Endodermal cell (in vitro differentiated cells): ENCODE results near the gene VCP. TPM values are rescaled to one million over a fixed set of nuclear protein-coding genes. Genes with fewer than 3 reads are reported as not detected.

Experiments
- DNase-seq: peaks from one replicate; pipeline ENCODE4 v3.0.0-alpha.2; 2017
- H3K27ac ChIP-seq: 2 replicates; pipeline ENCODE4 v1.5.1; 2013; ENCODE audit warnings: mild to moderate bottlenecking, low read depth, low read length, moderate library complexity
- H3K27me3 ChIP-seq: 2 replicates; pipeline ENCODE4 v1.6.1; 2013; ENCODE audit warnings: mild to moderate bottlenecking, low read length, moderate library complexity; ENCODE audit not compliant: insufficient read depth, control insufficient read depth, poor library complexity, severe bottlenecking
- H3K36me3 ChIP-seq: 2 replicates; pipeline ENCODE4 v1.7.0; 2013; ENCODE audit warnings: mild to moderate bottlenecking, low read length, moderate library complexity; ENCODE audit not compliant: control insufficient read depth, insufficient read depth
- H3K4me1 ChIP-seq: one replicate; pipeline ENCODE4 v1.7.0; 2013; ENCODE audit warnings: low read length; ENCODE audit not compliant: control insufficient read depth, insufficient read depth
- H3K4me3 ChIP-seq: 2 replicates; pipeline ENCODE4 v1.5.1; 2013; ENCODE audit warnings: mild to moderate bottlenecking, low read length, moderate library complexity
- H3K9ac ChIP-seq: 2 replicates; pipeline ENCODE4 v1.6.1; 2013; ENCODE audit warnings: mild to moderate bottlenecking, low read length, moderate library complexity; ENCODE audit not compliant: poor library complexity, severe bottlenecking; ENCODE audit errors: extremely low read depth
- H3K9me3 ChIP-seq: 2 replicates; pipeline ENCODE4 v1.6.1; 2013; ENCODE audit warnings: mild to moderate bottlenecking, low read length, moderate library complexity; ENCODE audit not compliant: control insufficient read depth
- H3K27ac Mint-ChIP-seq: 2 replicates; pipeline ENCODE4 v1.8.0; 2020; ENCODE audit warnings: mixed read lengths
- H3K27me3 Mint-ChIP-seq: 2 replicates; pipeline ENCODE4 v1.8.0; 2021; ENCODE audit warnings: mild to moderate bottlenecking, mixed read lengths; ENCODE audit not compliant: insufficient read depth
- H3K36me3 Mint-ChIP-seq: 2 replicates; pipeline ENCODE4 v1.8.0; 2020; ENCODE audit warnings: low read depth, mixed read lengths
- H3K4me1 Mint-ChIP-seq: 2 replicates; pipeline ENCODE4 v1.8.0; 2020; ENCODE audit warnings: mixed read lengths
- H3K4me3 Mint-ChIP-seq: 2 replicates; pipeline ENCODE4 v1.8.0; 2020; ENCODE audit warnings: mild to moderate bottlenecking, moderate library complexity, mixed read lengths
- H3K9me3 Mint-ChIP-seq: 2 replicates; pipeline ENCODE4 v1.8.0; 2020; ENCODE audit warnings: mild to moderate bottlenecking, mixed read lengths
- WGBS, 2 experiments: methylation state at CpG; one replicate each; pipeline versions ENCODE4 v1.1.5 to v1.1.7; 2013; ENCODE audit warnings: missing lambda C conversion rate in 2 of 2, mixed read lengths in 1 of 2; ENCODE audit not compliant: insufficient coverage in 1 of 2, insufficient read length in 1 of 2; 5-methylcytosine and 5-hydroxymethylcytosine counted together
- long read RNA-seq, 4 experiments: library from polyadenylated mRNA in 2 of 4; library from RNA in 1 of 4; library from capped mRNA in 1 of 4; stranded (forward) in 3 of 4; unstranded in 1 of 4; transcript quantifications; one replicate each; pipeline ENCODE4 v2.0.0, GENCODE V29; 2020 to 2021; ENCODE audit warnings: inconsistent platforms in 1 of 4
- polyA plus RNA-seq, 2 experiments: library from polyadenylated mRNA; stranded (reverse); fragments of 50-300 nt; gene quantifications; one replicate each; pipeline ENCODE4 v1.2.3, GENCODE V29; 2013
- total RNA-seq, 2 donors: library from RNA; stranded (reverse); fragmentation: NEBNext Ultra II Directional in 1 of 2; extraction: Animal tissue kit (Norgen Biotek cat#: 25700) in 1 of 2; gene quantifications; 2 replicates in 1 of 2; 3 replicates in 1 of 2; pipeline ENCODE4 v1.2.1, GENCODE V29; 2021
- TF ChIP-seq, protein P1 (sequence below): fragments of 200-600 bp; sonication (generic); conservative IDR thresholded peaks from 2 replicates; pipeline ENCODE4 v1.5.0; 2021; ENCODE audit warnings: antibody characterized with exemption, mild to moderate bottlenecking

Gene VCP
- total RNA-seq, result 100 to 1,000 TPM; 497 to 510 TPM
- 225 TPM for polyA plus RNA-seq (2013, experiment 1 of 2)
- polyA plus RNA-seq (2013, experiment 2 of 2), result 232 TPM
- long read RNA-seq, experiment 1, transcript VCP-204 (2 exons, 508 nt), result major isoform, 27 of 277 reads
- long read RNA-seq, experiment 1, partial matches to known transcripts, result 91 of 277 reads
- long read RNA-seq, experiment 1, other reads (novel, unspliced or antisense), result 159 of 277 reads
- long read RNA-seq, experiment 2, full-length matches to known transcripts, result 1,675 of 1,974 reads
- long read RNA-seq, experiment 2, partial matches to known transcripts, result 135 of 1,974 reads
- long read RNA-seq, experiment 2, other reads (novel, unspliced or antisense), result 164 of 1,974 reads
- long read RNA-seq, experiment 3, full-length matches to known transcripts, result 7,702 of 8,517 reads
- long read RNA-seq, experiment 3, partial matches to known transcripts, result 245 of 8,517 reads
- long read RNA-seq, experiment 3, other reads (novel, unspliced or antisense), result 570 of 8,517 reads
- long read RNA-seq, experiment 4, full-length matches to known transcripts, result 32 of 138 reads
- long read RNA-seq, experiment 4, partial matches to known transcripts, result 37 of 138 reads
- long read RNA-seq, experiment 4, other reads (novel, unspliced or antisense), result 69 of 138 reads

DNA sequence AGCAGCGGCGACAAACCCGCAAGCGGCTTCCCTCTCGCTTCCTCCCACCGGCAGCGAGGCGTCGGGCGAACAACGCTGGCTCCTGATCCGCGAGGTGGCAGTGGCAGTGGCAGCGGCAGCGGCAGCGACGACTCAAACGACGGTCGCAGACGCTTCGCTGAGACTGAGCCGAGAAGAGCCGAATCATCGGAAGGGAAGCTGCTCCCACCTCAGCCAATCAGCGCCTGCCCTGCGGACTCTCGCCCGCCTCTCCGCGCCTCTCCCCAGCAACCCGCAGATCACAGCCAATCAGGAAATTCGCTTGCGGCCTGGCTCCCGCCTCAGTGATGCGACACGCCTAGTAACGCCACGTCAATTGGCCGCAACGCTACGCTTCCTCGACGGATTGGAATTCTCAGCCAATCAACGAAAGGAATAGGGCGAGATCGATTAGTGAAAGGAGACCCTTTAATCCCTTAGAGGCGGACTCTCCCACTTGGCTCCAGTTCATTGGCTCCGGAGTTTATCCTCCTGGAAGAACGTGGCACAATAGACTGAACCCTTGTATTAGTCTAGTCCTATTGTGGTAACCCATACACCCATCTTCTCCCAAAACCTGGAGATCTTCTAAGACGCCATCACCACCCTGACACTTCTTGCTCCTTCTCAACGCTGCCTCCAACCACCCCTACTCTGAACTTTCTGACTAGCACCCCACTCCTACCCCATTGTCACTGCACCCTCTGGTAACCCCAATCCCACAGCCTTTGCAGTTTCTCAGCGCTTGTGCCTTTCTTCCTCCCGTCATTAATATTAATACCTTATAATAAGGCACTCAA is at the start of gene VCP:
Gene VCP, minus strand, starts transcription at position 165 of the 818 bp plus-strand sequence. CDS start 272 bp downstream, outside the sequence.
- Histone ChIP-seq H3K9me3 (no peaks in the 10 kb centered on the region), H3K4me3 (peak within 1 kb of the TSS; percentile 100), H3K4me1 (no peaks in the 10 kb centered on the region), H3K9ac (peak within 1 kb of the TSS; percentile 99), H3K27me3 (no peaks in the 10 kb centered on the region), H3K36me3 (peaks cover 78% of the 10 kb centered on the region), H3K27ac (peak within 1 kb of the TSS; percentile 99)
- H3K27ac Mint-ChIP-seq, result peak within 1 kb of the TSS; percentile 98
- DNase-seq, result peak; percentile 99
- peaks cover 28% of the 10 kb centered on the region for H3K4me1 Mint-ChIP-seq
- H3K4me3 Mint-ChIP-seq, result peak within 1 kb of the TSS; percentile 97
- WGBS, 2 experiments, result 4 to 5% methylated on average over 48 to 54 of the region's 54 CpGs
- no peaks in the 10 kb centered on the region for H3K9me3 Mint-ChIP-seq
- TF ChIP-seq, protein P1, sequence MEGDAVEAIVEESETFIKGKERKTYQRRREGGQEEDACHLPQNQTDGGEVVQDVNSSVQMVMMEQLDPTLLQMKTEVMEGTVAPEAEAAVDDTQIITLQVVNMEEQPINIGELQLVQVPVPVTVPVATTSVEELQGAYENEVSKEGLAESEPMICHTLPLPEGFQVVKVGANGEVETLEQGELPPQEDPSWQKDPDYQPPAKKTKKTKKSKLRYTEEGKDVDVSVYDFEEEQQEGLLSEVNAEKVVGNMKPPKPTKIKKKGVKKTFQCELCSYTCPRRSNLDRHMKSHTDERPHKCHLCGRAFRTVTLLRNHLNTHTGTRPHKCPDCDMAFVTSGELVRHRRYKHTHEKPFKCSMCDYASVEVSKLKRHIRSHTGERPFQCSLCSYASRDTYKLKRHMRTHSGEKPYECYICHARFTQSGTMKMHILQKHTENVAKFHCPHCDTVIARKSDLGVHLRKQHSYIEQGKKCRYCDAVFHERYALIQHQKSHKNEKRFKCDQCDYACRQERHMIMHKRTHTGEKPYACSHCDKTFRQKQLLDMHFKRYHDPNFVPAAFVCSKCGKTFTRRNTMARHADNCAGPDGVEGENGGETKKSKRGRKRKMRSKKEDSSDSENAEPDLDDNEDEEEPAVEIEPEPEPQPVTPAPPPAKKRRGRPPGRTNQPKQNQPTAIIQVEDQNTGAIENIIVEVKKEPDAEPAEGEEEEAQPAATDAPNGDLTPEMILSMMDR, result no peak
- peaks cover 69% of the 10 kb centered on the region for H3K36me3 Mint-ChIP-seq
- no peaks in the 10 kb centered on the region for H3K27me3 Mint-ChIP-seq

DNA sequence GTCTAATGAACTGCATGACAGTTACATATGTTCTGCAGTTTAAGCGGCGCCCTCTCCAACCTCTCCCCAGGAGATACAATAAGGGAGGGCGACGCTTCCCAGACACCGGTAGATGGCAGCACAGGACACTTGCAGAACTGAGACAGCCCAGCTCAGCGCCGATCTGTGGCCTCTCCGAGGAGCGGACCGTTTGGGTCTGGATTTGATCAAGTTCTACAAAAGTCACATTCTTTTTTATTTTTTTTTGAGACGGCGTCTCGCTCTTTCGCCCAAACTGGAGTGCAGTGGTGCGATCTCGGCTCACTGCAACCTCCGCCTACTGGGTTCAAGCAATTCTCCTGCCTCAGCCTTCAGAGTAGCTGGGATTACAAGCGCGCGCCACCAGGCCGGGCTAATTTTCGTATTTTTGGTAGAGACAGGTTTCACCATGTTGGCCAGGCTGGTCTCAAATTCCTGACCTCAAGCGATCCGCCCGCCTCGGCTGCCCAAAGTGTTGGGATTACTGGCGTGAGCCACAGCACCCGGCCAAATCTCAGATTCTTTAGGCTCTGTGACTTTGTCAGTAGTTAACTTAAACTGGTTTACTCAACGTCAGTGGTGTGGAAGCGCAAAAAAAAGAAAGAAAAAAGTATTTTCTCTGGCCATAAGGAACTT is 44.6 kb upstream of the VCP start:
- H3K4me1 Mint-ChIP-seq, result peaks cover 27% of the 10 kb centered on the region

More for the DNA sequence above, 44.6 kb upstream of the VCP start:
- no peak overlapping the region for H3K27ac ChIP-seq
- H3K4me1 ChIP-seq, result peaks cover 5% of the 10 kb centered on the region
- peak; percentile 97 for DNase-seq
- H3K36me3 ChIP-seq, result no peaks in the 10 kb centered on the region
- WGBS, 2 experiments, result 16 to 18% methylated on average over 23 to 30 of the region's 30 CpGs
- H3K4me3 Mint-ChIP-seq, result peak overlapping the region; percentile 76
- H3K9me3 Mint-ChIP-seq, result no peaks in the 10 kb centered on the region
- H3K9me3 ChIP-seq, result no peaks in the 10 kb centered on the region
- H3K4me3 ChIP-seq, result peak overlapping the region; percentile 87
- H3K27me3 Mint-ChIP-seq, result no peaks in the 10 kb centered on the region
- H3K27me3 ChIP-seq, result no peaks in the 10 kb centered on the region
- peak overlapping the region; percentile 91 for H3K27ac Mint-ChIP-seq
- H3K36me3 Mint-ChIP-seq, result peaks cover 4% of the 10 kb centered on the region
- TF ChIP-seq, protein P1, result peak; percentile 98
- H3K9ac ChIP-seq, result peak overlapping the region; percentile 64
